ENCODE data around the gene SRCAP.

- TF ChIP-seq, protein P1, sequence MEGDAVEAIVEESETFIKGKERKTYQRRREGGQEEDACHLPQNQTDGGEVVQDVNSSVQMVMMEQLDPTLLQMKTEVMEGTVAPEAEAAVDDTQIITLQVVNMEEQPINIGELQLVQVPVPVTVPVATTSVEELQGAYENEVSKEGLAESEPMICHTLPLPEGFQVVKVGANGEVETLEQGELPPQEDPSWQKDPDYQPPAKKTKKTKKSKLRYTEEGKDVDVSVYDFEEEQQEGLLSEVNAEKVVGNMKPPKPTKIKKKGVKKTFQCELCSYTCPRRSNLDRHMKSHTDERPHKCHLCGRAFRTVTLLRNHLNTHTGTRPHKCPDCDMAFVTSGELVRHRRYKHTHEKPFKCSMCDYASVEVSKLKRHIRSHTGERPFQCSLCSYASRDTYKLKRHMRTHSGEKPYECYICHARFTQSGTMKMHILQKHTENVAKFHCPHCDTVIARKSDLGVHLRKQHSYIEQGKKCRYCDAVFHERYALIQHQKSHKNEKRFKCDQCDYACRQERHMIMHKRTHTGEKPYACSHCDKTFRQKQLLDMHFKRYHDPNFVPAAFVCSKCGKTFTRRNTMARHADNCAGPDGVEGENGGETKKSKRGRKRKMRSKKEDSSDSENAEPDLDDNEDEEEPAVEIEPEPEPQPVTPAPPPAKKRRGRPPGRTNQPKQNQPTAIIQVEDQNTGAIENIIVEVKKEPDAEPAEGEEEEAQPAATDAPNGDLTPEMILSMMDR (conservative IDR thresholded peaks at IDR 0.05 in 1 of 2, IDR thresholded peaks at IDR 0.05 in 1 of 2; ENCODE audit: extremely low read depth in 1 of 2, insufficient read depth in 1 of 2, low read depth in 1 of 2, low read length in 2 of 2), result no peak
- no peak for TF ChIP-seq EZH2 (IDR thresholded peaks at IDR 0.05; ENCODE audit: borderline replicate concordance, low read length)
These were observed 7.1 kb downstream of the SRCAP start for GRCh38 chr16:30706046-30706445.
